Fibroblast of skin of right quadriceps (primary cell): ENCODE results near the gene RNF13.
"Not testable (repeated sequence)": the region's sequence is repeated elsewhere in the genome, so short reads cannot be mapped to it uniquely, and the experiment has no call there.

Source experiments
- DNase-seq: peaks from one replicate; pipeline ENCODE4 v3.0.0-alpha.2; 2013

RNF13 gene

GRCh38 chr3:149844091-149844490 lies 31.1 kb downstream of the RNF13 start:
- DNase-seq, result no peak

GRCh38 chr3:149845570-149846244 lies 32.7 kb downstream of the RNF13 start:
- no peak for DNase-seq

- DNase-seq, result no peak
Measured at GRCh38 chr3:149848238-149848637, 35.2 kb downstream of the RNF13 start.

GRCh38 chr3:149848688-149849087 lies 35.7 kb downstream of the RNF13 start:
- DNase-seq, result no peak

- no peak for DNase-seq
Measured at GRCh38 chr3:149850787-149851584, 38.0 kb downstream of the RNF13 start.

- DNase-seq, result no peak
Measured at GRCh38 chr3:149858911-149859310, 45.9 kb downstream of the RNF13 start.

GRCh38 chr3:149860881-149861280 lies 47.9 kb downstream of the RNF13 start:
- DNase-seq, result peak; percentile 35

- no peak for DNase-seq
Measured at GRCh38 chr3:149867563-149867962, 54.5 kb downstream of the RNF13 start.

GRCh38 chr3:149871855-149872254 lies 58.8 kb downstream of the RNF13 start:
- DNase-seq, result no peak

- DNase-seq, result no peak
Measured at GRCh38 chr3:149872589-149872988, 59.6 kb downstream of the RNF13 start.

GRCh38 chr3:149877668-149878067 lies 64.7 kb downstream of the RNF13 start:
- no peak for DNase-seq

GRCh38 chr3:149879872-149880271 lies 66.9 kb downstream of the RNF13 start:
- peak; percentile 61 for DNase-seq

GRCh38 chr3:149881879-149882278 lies 68.9 kb downstream of the RNF13 start:
- no peak for DNase-seq

- DNase-seq, result no peak
Measured at GRCh38 chr3:149883134-149883533, 70.1 kb downstream of the RNF13 start.

GRCh38 chr3:149883860-149884259 lies 70.8 kb downstream of the RNF13 start:
- DNase-seq, result not testable (repeated sequence)

GRCh38 chr3:149884848-149885247 lies 71.8 kb downstream of the RNF13 start:
- not testable (repeated sequence) for DNase-seq

GRCh38 chr3:149886957-149887356 lies 73.9 kb downstream of the RNF13 start:
- no peak for DNase-seq

GRCh38 chr3:149891621-149892020 lies 78.6 kb downstream of the RNF13 start:
- no peak for DNase-seq

GRCh38 chr3:149892371-149892770 lies 79.4 kb downstream of the RNF13 start:
- no peak for DNase-seq

- DNase-seq, result no peak
Measured at GRCh38 chr3:149894205-149894604, 81.2 kb downstream of the RNF13 start.

- no peak for DNase-seq
Measured at GRCh38 chr3:149895339-149895738, 82.3 kb downstream of the RNF13 start.

GRCh38 chr3:149895769-149896168 lies 82.8 kb downstream of the RNF13 start:
- no peak for DNase-seq

GRCh38 chr3:149898771-149899170 lies 85.8 kb downstream of the RNF13 start:
- peak; percentile 70 for DNase-seq

GRCh38 chr3:149900322-149900721 lies 87.3 kb downstream of the RNF13 start:
- no peak for DNase-seq
